ENCODE measurements around the gene MICAL3. TPM values are rescaled to one million over a fixed set of nuclear protein-coding genes. Genes with fewer than 3 reads are reported as not detected.

Gene MICAL3
- total and polyA plus RNA-seq, 5 donors: 30.4 to 105 (median 72.5) TPM

DNA sequence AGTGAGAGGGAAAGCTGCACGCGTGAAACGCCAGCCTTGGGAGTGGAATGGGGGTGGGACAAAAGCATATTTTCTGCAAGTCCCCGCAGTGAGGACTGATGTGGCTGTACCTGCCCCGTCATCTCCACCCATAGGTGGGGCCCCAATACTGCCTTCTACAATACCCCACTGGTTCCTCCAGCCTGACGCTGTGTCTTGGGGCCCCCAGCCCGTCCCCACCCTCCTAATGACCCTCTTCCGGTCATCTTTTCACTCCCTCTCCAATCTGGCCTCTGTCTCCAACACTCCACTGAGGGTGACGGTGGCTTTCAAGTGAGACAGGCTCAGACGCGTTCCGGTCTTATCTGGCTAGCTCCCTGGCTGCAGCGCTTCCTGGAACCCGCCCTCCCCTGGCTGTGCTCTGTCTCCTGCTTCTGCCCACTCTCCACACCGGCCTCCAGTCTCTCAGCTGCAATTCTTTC is 104.2 kb downstream of the MICAL3 start:
- Histone ChIP-seq H3K4me1 (ENCODE audit: control insufficient read depth, insufficient read depth, low read length) (peaks cover 35% of the 10 kb centered on the region), H3K27me3 (ENCODE audit: control insufficient read depth, insufficient read depth) (no peaks in the 10 kb centered on the region), H3K9me3 (ENCODE audit: control insufficient read depth, low read length) (no peaks in the 10 kb centered on the region), H3K27ac (ENCODE audit: low read length) (peak overlapping the region; percentile 96), H3K4me3 (ENCODE audit: low read length) (no peak overlapping the region)
- DNase-seq (peak; percentile 78 to 90 (median 86)), ATAC-seq (peak; percentile 90 to 92)
- intact Hi-C loops (cut with DNase I): no loop called here
- 9% methylated on average over 15 of the region's 15 CpGs for WGBS

DNA sequence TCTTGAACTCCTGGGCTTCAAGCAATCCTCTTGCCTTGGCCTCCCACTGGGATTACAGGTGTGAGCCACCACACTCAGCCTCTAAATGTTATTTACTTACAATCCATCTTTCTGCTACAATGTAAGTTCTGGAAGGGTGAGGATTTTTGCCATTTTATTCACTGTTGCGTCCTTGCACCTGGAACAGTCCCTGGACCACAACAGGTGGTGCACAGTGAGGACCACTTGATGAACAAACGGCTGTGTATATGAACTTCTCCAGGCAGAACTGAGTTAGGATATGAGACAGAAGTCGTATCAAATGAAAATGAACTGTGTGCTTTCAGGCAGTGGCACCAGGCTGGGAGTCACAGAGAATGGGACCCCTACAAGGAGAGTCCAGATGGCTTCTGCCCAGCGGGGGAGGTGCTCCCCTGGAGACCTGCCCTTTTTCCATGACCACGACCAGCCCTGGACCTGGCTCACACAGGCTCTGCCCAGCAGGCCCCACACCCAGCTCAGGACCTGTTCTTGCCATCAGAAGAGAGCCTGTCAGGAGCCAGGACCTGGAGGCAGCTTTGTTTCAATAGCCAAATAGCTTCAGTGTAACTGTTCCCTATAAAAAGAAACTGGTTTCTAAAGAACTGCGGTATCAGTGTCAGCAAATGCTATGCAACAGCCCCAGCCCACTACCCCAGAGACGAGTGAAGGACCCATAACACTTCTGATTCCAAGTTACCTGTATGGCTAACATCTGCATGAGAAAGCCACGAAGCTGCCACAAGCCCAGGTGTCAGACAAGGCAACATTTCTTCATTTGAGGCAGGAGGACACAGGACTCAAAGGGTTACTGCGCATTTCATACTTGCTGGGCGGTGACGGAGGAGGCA is 104.9 kb downstream of the MICAL3 start:
- Histone ChIP-seq H3K27ac (ENCODE audit: low read length) (peak overlapping the region; percentile 96), H3K27me3 (ENCODE audit: control insufficient read depth, insufficient read depth) (no peaks in the 10 kb centered on the region), H3K4me1 (ENCODE audit: control insufficient read depth, insufficient read depth, low read length) (peaks cover 33% of the 10 kb centered on the region), H3K4me3 (ENCODE audit: low read length) (no peak overlapping the region), H3K9me3 (ENCODE audit: control insufficient read depth, low read length) (no peaks in the 10 kb centered on the region)
- WGBS: 55% methylated on average over 11 of the region's 11 CpGs
- ATAC-seq: peak; percentile 39 to 57
- DNase-seq: peak in 2 of 3 donors; percentile 31 to 71
- intact Hi-C loops (cut with DNase I): loop anchor here in 1 of 4 donors (5.0 to 10.0 kb wide), 2 partner anchors 83 to 155 kb away; partner anchors contain the start of gene PEX26

DNA sequence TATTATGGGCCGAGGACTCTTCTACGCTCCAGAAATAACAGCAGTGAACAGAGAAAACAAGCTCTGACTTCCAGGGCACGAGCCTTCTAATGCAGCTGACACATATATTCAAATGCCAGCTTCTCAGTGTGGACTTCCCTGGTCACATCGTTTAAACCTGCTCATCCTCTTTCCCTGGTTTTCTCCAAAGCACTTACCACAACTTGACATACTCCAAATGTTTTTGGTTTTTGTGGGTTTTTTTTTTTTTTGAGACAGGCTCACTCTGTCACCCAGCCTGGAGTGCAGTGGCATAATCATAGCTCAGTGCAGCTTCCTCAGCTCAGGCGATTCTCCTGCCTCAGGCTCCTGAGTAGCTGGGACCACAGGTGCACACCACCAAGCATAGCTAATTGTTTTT is 105.5 kb downstream of the MICAL3 start:
- Histone ChIP-seq H3K4me1 (ENCODE audit: control insufficient read depth, insufficient read depth, low read length) (peaks cover 32% of the 10 kb centered on the region), H3K4me3 (ENCODE audit: low read length) (no peak overlapping the region), H3K27ac (ENCODE audit: low read length) (peak overlapping the region; percentile 96), H3K27me3 (ENCODE audit: control insufficient read depth, insufficient read depth) (no peaks in the 10 kb centered on the region), H3K9me3 (ENCODE audit: control insufficient read depth, low read length) (no peaks in the 10 kb centered on the region)
- intact Hi-C loops (cut with DNase I): loop anchor here in 1 of 4 donors (5.0 to 10.0 kb wide), 2 partner anchors 83 to 156 kb away; partner anchors contain the start of gene PEX26
- WGBS: 75% methylated on average over 5 of the region's 5 CpGs
- DNase-seq: no peak
- ATAC-seq: no peak

DNA sequence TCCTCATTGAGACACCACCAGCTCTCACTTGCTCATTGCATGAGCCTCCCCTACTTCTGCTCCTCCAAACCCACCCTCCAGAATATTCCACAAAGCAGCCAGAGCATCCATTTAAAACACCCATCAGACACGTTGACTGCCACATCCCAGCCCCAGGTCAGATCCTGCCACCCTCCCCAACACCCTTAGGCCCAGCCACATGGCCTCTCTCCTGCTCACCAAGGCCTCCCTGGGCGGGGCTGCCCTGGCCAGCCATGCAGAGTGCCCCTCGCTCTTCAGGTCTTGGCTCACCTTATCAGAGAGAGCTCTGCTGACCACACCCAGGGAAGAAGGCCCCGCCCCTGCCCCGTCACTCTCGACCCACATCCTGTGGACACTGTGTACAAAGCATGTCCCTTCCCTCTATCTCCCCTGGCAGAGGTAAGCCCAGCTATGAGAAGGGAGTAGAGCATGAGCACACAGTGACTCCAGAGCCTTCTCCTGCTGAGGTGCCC is 106.8 kb downstream of the MICAL3 start:
- 68% methylated on average over 6 of the region's 6 CpGs for WGBS
- ATAC-seq: peak; percentile 46 to 49
- Histone ChIP-seq H3K27me3 (ENCODE audit: control insufficient read depth, insufficient read depth) (no peaks in the 10 kb centered on the region), H3K4me3 (ENCODE audit: low read length) (no peak overlapping the region), H3K4me1 (ENCODE audit: control insufficient read depth, insufficient read depth, low read length) (peaks cover 27% of the 10 kb centered on the region), H3K27ac (ENCODE audit: low read length) (peak overlapping the region; percentile 34), H3K9me3 (ENCODE audit: control insufficient read depth, low read length) (no peaks in the 10 kb centered on the region)
- intact Hi-C loops (cut with DNase I): loop anchor here in 1 of 4 donors (5.0 to 10.0 kb wide), 2 partner anchors 85 to 157 kb away; partner anchors contain the start of gene PEX26
- DNase-seq: peak; percentile 55 to 77 (median 77)

DNA sequence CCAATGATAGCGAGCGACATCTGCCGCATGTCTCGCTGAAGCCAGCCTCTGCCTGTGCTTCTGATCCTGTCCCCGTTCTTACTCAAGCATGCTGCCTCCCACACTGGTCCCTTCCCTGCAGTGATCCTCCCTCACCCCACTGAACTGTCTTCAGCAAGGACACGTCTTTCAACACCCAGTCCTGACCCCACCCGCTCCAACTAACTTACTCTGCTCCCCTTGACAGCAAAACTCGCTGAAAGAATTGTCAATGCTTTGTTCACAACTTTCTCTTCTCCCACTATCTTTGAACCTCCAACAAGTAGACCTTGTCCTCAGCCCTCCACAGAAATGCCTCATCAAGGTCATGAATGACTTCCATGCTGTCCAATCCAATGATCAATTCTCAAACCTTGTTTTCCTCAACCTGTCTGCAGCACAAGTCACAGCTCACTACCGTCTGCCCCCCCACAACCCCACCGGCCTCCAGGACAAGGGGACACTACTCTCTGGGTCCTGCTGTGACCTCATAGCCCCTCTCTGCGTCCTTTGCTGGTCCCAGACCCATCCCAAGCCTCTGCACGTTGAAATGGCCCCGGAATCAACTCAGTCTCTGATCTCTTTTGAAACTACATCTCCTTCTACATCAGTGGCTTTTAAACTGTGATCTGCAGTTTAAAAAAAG is 108.0 kb downstream of the MICAL3 start:
- ATAC-seq (no peak), DNase-seq (no peak)
- intact Hi-C loops (cut with DNase I): loop anchor here in 1 of 4 donors (5.0 to 10.0 kb wide), 2 partner anchors 86 to 158 kb away; partner anchors contain the start of gene PEX26
- Histone ChIP-seq H3K27me3 (ENCODE audit: control insufficient read depth, insufficient read depth) (no peaks in the 10 kb centered on the region), H3K4me3 (ENCODE audit: low read length) (no peak overlapping the region), H3K27ac (ENCODE audit: low read length) (peak overlapping the region; percentile 70), H3K9me3 (ENCODE audit: control insufficient read depth, low read length) (no peaks in the 10 kb centered on the region), H3K4me1 (ENCODE audit: control insufficient read depth, insufficient read depth, low read length) (peaks cover 24% of the 10 kb centered on the region)
- WGBS: 61% methylated on average over 13 of the region's 13 CpGs

DNA sequence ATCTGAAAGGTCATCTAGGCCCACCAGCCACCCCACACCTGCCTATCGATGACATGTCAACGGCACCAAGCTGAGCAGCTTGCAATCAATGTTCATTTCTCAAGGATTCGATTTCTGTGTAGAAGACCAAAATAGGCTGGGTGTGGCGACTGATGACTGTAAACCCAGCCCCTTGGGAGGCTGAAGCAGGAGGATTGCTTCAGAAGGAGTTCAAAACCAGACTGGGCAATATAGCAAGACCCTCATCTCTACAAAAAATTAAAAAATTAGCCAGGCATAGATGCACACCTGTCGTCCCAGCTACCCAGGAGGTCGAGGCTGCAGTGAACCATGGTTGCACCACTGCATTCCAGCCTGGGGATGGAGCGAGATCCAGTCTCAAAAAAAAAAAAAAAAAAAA is 108.7 kb downstream of the MICAL3 start:
- H3K4me1 ChIP-seq (ENCODE audit: control insufficient read depth, insufficient read depth, low read length): peaks cover 27% of the 10 kb centered on the region
- ATAC-seq: no peak
- H3K27ac ChIP-seq (ENCODE audit: low read length): peak overlapping the region; percentile 34
- H3K27me3 ChIP-seq (ENCODE audit: control insufficient read depth, insufficient read depth): no peaks in the 10 kb centered on the region
- 83% methylated on average over 7 of the region's 7 CpGs for WGBS
- DNase-seq: no peak
- H3K4me3 ChIP-seq (ENCODE audit: low read length): no peak overlapping the region
- intact Hi-C loops (cut with DNase I): loop anchor here in 1 of 4 donors (5.0 to 10.0 kb wide), 2 partner anchors 87 to 159 kb away; partner anchors contain the start of gene PEX26
- H3K9me3 ChIP-seq (ENCODE audit: control insufficient read depth, low read length): no peaks in the 10 kb centered on the region

DNA sequence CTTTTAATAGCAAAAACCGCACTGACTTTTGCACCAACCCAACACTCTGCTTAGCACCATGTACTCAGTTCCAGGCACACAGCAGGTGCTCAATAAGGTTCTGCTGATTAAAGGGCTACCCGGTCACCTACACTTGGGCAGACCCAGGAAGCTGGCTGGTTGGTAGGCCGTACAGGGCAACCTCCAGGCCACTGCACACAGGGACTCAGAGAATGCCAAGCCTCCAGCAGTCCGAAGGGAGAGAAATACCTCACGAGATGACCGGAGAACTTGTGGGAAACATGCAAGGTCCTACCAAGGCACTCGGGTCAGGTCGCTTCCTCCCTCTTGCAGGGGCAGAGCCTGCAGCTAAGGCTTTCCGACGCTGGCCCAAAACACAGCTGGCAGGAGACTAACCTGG is 109.2 kb downstream of the MICAL3 start:
- no peak for ATAC-seq
- intact Hi-C loops (cut with DNase I): loop anchor here in 1 of 4 donors (5.0 to 10.0 kb wide), 2 partner anchors 87 to 160 kb away; partner anchors contain the start of gene PEX26

DNA sequence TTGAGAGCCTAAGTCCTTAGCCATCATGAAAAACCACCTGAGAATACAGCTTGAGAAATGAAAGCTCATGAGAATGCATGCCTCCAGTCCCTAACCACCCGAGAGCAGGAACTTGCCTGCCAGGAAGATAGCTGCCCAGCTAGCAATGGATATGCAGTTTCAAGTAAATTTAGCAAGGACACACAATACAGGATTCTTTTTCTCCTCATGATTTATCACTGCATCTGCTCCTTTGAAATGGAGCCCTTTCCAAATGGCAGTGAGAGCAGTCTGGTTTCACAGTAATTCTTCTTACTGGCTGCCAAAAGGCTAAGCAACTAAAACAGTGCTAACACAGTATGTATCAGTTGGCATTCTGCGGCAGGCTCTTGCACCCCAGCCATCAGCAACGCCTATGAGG is 109.9 kb downstream of the MICAL3 start:
- DNase-seq (no peak), ATAC-seq (no peak)
- peaks cover 18% of the 10 kb centered on the region for H3K4me1 ChIP-seq (ENCODE audit: control insufficient read depth, insufficient read depth, low read length)
- H3K4me3 ChIP-seq (ENCODE audit: low read length): no peak overlapping the region
- H3K27ac ChIP-seq (ENCODE audit: low read length): peak overlapping the region; percentile 80
- H3K27me3 ChIP-seq (ENCODE audit: control insufficient read depth, insufficient read depth): no peaks in the 10 kb centered on the region
- intact Hi-C loops (cut with DNase I): loop anchor here in 3 of 4 donors (5.0 to 10.0 kb wide), 3 partner anchors 88 to 160 kb away; partner anchors contain the start of genes MICAL3 (in 1 of the 3) and PEX26 (in 1 of the 3)
- WGBS: 41% methylated on average over 3 of the region's 3 CpGs
- no peaks in the 10 kb centered on the region for H3K9me3 ChIP-seq (ENCODE audit: control insufficient read depth, low read length)

More for the DNA sequence above, 109.2 kb downstream of the MICAL3 start:
- Histone ChIP-seq H3K4me3 (ENCODE audit: low read length) (no peak overlapping the region), H3K27me3 (ENCODE audit: control insufficient read depth, insufficient read depth) (no peaks in the 10 kb centered on the region), H3K9me3 (ENCODE audit: control insufficient read depth, low read length) (no peaks in the 10 kb centered on the region), H3K4me1 (ENCODE audit: control insufficient read depth, insufficient read depth, low read length) (peaks cover 23% of the 10 kb centered on the region), H3K27ac (ENCODE audit: low read length) (peak overlapping the region; percentile 34)
- WGBS: 85% methylated on average over 10 of the region's 10 CpGs
- no peak for DNase-seq

DNA sequence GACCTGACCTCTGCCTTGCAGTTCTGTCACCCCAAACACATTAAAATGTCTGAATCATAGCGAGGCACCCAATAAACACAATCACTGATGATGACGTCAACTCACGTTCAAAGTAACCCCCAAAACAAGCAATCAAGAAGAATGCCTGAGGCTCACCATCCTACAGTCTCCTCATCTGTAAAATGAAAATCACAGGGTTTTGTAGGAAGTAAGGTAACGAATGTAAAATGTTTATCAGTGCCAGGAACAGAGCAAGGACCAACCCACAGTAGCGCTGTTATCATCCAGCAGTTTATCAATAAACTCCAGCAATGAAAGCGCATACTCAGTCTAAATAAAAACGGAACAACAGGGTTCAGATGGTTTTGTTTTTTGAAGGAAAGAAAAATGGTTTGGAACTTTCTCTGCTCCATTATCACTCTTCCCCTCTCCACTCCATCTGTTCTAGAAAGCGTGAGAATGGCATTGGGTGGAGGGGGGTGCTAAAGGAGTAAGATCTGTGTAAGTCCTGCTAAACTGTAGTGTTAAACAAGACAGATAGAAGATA is 110.5 kb downstream of the MICAL3 start:
- Histone ChIP-seq H3K9me3 (ENCODE audit: control insufficient read depth, low read length) (no peaks in the 10 kb centered on the region), H3K4me1 (ENCODE audit: control insufficient read depth, insufficient read depth, low read length) (peaks cover 17% of the 10 kb centered on the region), H3K27ac (ENCODE audit: low read length) (peak overlapping the region; percentile 96), H3K27me3 (ENCODE audit: control insufficient read depth, insufficient read depth) (no peaks in the 10 kb centered on the region), H3K4me3 (ENCODE audit: low read length) (no peak overlapping the region)
- ATAC-seq: no peak
- intact Hi-C loops (cut with DNase I): loop anchor here in 3 of 4 donors (5.0 to 10.0 kb wide), 3 partner anchors 88 to 161 kb away; partner anchors contain the start of genes MICAL3 (in 1 of the 3) and PEX26 (in 1 of the 3)
- WGBS: 77% methylated on average over 8 of the region's 8 CpGs
- DNase-seq: no peak

Data from right cardiac atrium (tissue), 5 donors.